Thyroid gland (tissue), 4 donors: Measurements from ENCODE around the gene SPATA3.

Experiments used
- POLR2A ChIP-seq, 2 donors: fragments of 450-650 bp; IDR thresholded peaks; one replicate each; pipeline ENCODE4 v1.6.1; 2017; ENCODE audit warnings: antibody characterized with exemption in 2 of 2, mild to moderate bottlenecking in 2 of 2, moderate library complexity in 1 of 2
- TF ChIP-seq, protein P1 (sequence below), 6 experiments: fragments of 200-600 bp in 3 of 6; fragments of 450-650 bp in 3 of 6; sonication (generic) in 3 of 6; IDR thresholded peaks; one replicate each; pipeline ENCODE4 v1.5.1; 2016 to 2019; ENCODE audit warnings: antibody characterized with exemption in 6 of 6, mild to moderate bottlenecking in 2 of 6, inconsistent platforms in 1 of 6, moderate library complexity in 1 of 6

DNA sequence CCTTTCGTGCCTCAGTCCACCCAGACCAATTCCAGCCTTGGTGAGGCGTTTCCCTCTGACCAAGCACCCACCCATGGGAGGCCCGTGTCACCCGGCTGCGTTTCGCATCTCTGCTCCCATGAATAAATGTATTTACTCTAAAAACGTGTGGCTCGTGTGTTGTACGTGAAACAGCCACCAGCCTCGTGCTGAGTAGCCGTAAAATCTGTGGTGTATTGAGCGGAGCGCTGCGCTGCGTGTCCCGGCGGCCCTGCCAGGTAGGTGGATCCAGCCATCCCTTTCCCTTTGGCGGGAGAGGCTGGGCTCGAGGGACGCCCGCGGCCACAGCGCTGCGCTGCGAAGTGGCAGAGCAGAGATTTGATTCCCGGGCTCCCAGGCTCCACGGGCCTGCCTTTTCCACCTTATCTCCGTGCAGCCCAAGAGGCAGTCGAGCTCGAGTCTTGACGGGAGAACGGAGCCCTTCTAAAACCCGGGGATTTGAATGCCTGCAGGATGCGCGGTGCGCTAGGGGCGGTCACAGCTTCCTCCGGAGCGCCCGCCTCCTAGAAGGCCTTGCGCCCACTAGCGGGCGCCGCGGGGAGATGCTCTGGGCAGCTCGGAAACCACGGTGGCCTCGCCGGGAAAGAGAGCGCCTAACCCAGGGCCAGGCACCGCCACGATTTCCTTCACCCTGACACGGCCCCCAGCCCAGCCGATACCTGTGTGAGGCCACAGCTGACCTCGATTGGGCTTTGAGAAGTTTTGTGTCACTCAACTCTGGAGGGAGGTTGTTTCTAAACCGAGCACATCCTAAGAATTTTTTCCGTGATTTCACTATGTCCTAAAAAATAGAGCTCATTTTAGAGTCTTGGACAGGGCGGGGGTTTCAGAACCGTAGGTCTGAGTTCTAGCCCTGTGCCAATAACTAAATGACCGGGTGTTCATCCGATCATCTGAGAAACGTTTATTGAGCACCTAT lies 56.9 kb downstream of the SPATA3 start:
- TF ChIP-seq, protein P1, sequence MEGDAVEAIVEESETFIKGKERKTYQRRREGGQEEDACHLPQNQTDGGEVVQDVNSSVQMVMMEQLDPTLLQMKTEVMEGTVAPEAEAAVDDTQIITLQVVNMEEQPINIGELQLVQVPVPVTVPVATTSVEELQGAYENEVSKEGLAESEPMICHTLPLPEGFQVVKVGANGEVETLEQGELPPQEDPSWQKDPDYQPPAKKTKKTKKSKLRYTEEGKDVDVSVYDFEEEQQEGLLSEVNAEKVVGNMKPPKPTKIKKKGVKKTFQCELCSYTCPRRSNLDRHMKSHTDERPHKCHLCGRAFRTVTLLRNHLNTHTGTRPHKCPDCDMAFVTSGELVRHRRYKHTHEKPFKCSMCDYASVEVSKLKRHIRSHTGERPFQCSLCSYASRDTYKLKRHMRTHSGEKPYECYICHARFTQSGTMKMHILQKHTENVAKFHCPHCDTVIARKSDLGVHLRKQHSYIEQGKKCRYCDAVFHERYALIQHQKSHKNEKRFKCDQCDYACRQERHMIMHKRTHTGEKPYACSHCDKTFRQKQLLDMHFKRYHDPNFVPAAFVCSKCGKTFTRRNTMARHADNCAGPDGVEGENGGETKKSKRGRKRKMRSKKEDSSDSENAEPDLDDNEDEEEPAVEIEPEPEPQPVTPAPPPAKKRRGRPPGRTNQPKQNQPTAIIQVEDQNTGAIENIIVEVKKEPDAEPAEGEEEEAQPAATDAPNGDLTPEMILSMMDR (IDR thresholded peaks at IDR 0.05) = peak; percentile 59 to 97 (median 84)
- no peak for TF ChIP-seq POLR2A (IDR thresholded peaks at IDR 0.05)
